LNCaP clone FGC (cell line): ENCODE results near the gene PITPNC1.

Experiments
- DNase-seq: peaks from one replicate; pipeline ENCODE4 v3.0.0-alpha.2; 2011; ENCODE audit warnings: low read depth
- H3K4me3 ChIP-seq: 2 replicates; pipeline ENCODE4 v1.5.1; 2011; ENCODE audit warnings: mild to moderate bottlenecking, low read depth, low read length, control low read depth
- CTCF ChIP-seq: IDR thresholded peaks from 2 replicates; pipeline ENCODE4 v1.5.1; 2012; ENCODE audit warnings: mild to moderate bottlenecking; ENCODE audit not compliant: control insufficient read depth, insufficient read depth; ENCODE audit errors: extremely low read depth

The PITPNC1 gene

DNA sequence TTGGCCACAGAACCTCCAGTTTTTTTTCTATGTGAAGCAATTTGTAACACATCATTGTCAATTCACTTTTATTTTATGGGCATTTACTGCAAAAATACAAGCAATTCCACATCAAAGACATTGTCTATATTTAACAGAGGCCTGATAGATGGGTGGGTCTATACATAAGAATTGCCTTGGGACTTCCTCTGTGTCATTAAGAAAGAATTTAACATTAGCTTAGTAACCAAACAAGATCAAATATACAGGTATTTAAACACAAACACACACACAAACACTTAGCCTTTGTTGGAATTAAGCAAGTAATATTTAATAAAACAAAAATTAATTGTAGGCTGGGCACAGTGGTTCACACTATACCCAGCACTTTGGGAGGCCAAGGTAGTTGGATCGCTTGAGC lies 4.3 kb upstream of the PITPNC1 start:
- no peak for DNase-seq
- no peak overlapping the region for H3K4me3 ChIP-seq
- TF ChIP-seq CTCF = no peak

DNA sequence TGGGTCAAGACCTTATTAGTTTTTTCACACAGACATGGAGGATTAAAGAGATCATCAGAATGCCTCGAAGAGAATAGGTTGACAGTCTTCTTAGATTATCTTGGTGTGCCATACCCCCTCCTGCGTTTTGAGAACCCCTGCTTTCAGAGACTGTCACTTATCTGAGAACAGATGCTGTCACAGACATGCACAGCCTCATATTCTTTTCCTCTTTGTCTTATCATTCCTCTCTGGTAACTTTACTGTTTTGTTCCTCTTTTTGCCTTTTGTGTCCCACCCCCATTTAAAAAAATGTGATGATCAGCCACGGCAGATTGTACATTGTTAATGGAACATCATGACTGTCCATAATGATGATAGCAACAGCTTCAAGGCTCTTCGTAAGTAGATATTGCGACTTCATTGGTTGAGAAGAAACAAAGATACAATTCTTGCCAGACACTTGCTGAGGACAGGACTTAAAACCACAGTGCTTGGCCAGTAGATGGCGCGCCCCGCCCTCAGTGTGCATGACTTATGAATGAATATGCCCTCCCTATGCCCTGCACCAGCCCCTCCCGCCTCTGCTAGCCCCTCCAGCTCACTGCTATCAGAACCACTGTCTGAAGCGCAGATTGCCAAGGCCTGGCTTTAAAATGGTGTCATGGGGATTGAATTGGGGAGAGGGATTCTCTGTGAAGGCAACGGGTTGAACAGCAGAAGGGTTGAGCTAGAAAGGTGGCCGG lies 2.6 kb upstream of the PITPNC1 start:
- no peak for DNase-seq
- peak; percentile 95 for TF ChIP-seq CTCF
- no peak overlapping the region for H3K4me3 ChIP-seq

DNA sequence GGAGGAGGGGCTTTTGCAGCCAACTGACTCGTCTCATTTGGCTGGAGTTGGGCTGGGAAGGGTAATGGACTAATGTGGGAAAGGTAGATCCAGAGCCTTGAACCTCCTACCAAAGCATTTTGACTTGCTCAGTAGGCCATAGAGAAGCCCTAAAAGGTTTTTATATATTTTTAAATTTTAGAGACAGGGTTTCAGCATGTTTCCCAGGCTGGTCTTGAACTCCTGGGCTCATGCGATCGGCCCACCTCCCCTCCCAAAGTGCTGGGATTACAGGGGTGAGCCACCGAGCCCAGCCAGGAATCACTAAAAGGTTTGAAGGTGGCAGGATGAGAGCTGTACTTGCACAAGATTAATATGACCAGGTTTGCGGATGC lies 2.0 kb upstream of the PITPNC1 start:
- TF ChIP-seq CTCF = no peak
- DNase-seq = no peak
- H3K4me3 ChIP-seq = no peak overlapping the region

GRCh38 chr17:67375716-67376115 lies 1.4 kb upstream of the PITPNC1 start:
- TF ChIP-seq CTCF = no peak
- no peak for DNase-seq
- no peak overlapping the region for H3K4me3 ChIP-seq

DNA sequence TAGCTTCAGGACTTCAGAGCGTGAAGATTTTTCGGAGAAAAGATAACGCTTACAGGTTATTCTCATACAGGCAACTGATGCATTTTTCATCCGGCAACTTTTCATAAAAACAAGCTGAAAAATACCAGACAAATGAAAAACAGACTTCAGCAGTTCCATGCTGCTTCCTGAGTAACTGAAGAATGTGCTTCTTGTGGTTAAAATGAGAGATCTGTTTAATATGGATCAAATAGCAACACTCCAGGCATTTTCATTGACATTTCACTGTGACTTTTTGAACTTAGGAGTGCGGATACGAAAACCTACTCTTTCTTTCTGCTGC lies 705 bp upstream of the PITPNC1 start:
- no peak for DNase-seq
- no peak overlapping the region for H3K4me3 ChIP-seq
- no peak for TF ChIP-seq CTCF

- DNase-seq = no peak
- H3K4me3 ChIP-seq = peak overlapping the region; percentile 62
Measured at GRCh38 chr17:67377488-67378453, 690 bp downstream of the PITPNC1 start.

More at GRCh38 chr17:67377488-67378453, 690 bp downstream of the PITPNC1 start:
- peak; percentile 45 for TF ChIP-seq CTCF
